Measurements from ENCODE around the gene GPSM3. TPM values are rescaled to one million over a fixed set of nuclear protein-coding genes. Genes with fewer than 3 reads are reported as not detected.

Gene GPSM3
- total and polyA plus RNA-seq, 5 donors from 2014 or later: 82.4 to 202 (median 103) TPM

DNA sequence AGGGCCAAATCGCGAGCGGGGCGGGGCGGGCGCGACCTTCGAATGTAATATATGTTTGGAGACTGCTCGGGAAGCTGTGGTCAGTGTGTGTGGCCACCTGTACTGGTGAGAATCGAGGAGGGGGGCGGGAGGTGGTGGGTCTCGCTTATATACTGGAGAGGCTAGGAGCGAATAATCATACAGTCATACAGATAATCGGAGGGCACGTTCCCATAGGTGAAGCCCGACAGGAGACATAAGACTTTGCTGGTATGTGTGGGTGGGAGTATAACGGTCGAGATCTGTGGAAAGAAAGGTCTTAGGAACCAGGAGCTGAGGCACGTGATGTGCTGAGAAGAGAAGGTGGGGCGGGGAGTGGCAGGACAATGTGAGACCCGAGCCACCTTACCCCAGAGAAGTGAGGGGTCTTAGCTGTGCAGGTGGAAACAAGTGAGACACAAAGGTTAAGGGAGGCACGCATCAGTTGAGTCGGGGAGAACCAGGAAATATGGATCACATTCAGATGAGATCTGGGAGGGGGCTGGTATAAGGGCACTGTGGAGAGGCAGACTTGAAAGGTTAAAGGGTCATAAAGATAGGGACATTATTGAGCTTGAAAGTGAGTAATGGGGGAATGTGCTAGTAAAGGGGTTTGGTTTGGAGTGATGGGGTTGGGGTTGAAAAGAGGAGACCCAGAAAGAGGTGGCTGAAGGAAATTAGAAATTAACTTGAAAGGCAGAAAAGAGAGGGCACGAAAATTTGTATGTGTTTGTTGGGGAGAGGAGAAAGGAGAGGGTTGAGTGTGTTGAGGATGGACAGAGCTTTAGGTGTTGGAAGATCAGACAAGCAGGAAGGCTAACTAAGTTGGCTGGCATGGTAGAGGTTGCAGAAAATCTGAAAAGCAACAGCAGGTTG is 13.6 kb downstream of the GPSM3 start:
- Histone ChIP-seq H3K27ac (ENCODE audit: insufficient read depth, low read length, poor library complexity, severe bottlenecking) (peak overlapping the region; percentile 97), H3K4me1 (ENCODE audit: control insufficient read depth, insufficient read depth, low read length, poor library complexity, severe bottlenecking) (peaks cover 52% of the 10 kb centered on the region), H3K9me3 (ENCODE audit: control insufficient read depth in 2 of 2, low read length in 2 of 2) (no peaks in the 10 kb centered on the region), H3K36me3 (ENCODE audit: control insufficient read depth, insufficient read depth, low read length) (peaks cover 25% of the 10 kb centered on the region), H3K27me3 (ENCODE audit: control insufficient read depth, insufficient read depth, low read length) (no peaks in the 10 kb centered on the region), H3K4me3 (ENCODE audit: low read depth, low read length) (peak overlapping the region; percentile 94)
- Mint-ChIP-seq H3K36me3 (peaks cover 19% of the 10 kb centered on the region), H3K4me1 (peaks cover 6 to 76% (median 36%) of the 10 kb centered on the region in 4 donors), H3K27ac (peak overlapping the region; percentile 95 to 98 (median 97)), H3K4me3 (peak overlapping the region; percentile 86 to 98 (median 98)), H3K27me3 (no peaks in the 10 kb centered on the region), H3K9me3 (no peaks in the 10 kb centered on the region)
- no peak for DNase-seq
- ATAC-seq (ENCODE audit: low read depth in 2 of 2): no peak

DNA sequence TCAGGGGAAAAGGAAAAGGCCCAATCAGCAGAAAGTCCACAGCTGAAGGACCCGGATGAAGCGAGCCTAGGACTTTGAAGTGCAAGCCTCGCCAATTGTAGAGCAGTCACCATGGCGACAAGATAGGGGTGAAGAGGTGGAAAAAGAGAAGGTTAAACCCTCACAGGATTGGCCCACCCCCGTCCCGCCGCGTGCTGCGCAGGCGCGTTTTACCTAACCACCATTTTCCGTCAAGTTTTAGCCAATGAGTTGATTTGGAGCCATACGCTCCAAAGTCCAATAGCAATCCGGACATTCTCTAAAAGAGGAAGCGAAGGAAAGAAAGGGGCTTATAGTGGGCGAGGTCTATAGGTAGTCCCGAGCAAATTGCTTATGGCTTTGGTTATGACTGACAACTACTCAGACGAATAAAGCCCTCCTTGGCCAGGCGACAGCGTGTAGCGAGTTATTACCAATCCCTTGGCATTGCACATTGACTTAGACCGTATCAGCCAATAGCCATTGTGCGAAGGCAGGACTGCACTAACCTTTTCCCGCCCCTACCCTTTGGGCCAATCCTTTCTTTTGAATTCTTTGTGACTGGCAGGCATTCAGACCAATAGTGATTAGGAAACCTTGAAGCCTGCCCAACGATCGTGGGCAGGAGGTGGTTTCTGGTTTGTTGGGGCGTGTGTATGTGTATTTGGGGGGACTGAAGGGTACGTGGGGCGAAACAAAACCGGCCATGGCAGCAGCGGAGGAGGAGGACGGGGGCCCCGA is 14.5 kb downstream of the GPSM3 start, which contains the start of gene RNF5:
Gene RNF5, plus strand, starts transcription at position 618 of the 759 bp plus-strand sequence. Its CDS starts 107 bp downstream, at position 725.
- Mint-ChIP-seq H3K9me3 (no peaks in the 10 kb centered on the region), H3K4me1 (peaks cover 6 to 84% (median 42%) of the 10 kb centered on the region in 4 donors), H3K27ac (peak within 1 kb of the TSS; percentile 95 to 98 (median 97)), H3K4me3 (peak within 1 kb of the TSS; percentile 86 to 98 (median 98)), H3K36me3 (peaks cover 19% of the 10 kb centered on the region), H3K27me3 (no peaks in the 10 kb centered on the region)
- Histone ChIP-seq H3K9me3 (ENCODE audit: control insufficient read depth in 2 of 2, low read length in 2 of 2) (no peaks in the 10 kb centered on the region), H3K4me1 (ENCODE audit: control insufficient read depth, insufficient read depth, low read length, poor library complexity, severe bottlenecking) (peaks cover 48% of the 10 kb centered on the region), H3K36me3 (ENCODE audit: control insufficient read depth, insufficient read depth, low read length) (peaks cover 17% of the 10 kb centered on the region), H3K27me3 (ENCODE audit: control insufficient read depth, insufficient read depth, low read length) (no peaks in the 10 kb centered on the region), H3K27ac (ENCODE audit: insufficient read depth, low read length, poor library complexity, severe bottlenecking) (peak within 1 kb of the TSS; percentile 97), H3K4me3 (ENCODE audit: low read depth, low read length) (peak within 1 kb of the TSS; percentile 94)
- ATAC-seq (ENCODE audit: low read depth in 2 of 2): peak; percentile 84 to 87
- peak; percentile 96 to 100 (median 98) for DNase-seq

DNA sequence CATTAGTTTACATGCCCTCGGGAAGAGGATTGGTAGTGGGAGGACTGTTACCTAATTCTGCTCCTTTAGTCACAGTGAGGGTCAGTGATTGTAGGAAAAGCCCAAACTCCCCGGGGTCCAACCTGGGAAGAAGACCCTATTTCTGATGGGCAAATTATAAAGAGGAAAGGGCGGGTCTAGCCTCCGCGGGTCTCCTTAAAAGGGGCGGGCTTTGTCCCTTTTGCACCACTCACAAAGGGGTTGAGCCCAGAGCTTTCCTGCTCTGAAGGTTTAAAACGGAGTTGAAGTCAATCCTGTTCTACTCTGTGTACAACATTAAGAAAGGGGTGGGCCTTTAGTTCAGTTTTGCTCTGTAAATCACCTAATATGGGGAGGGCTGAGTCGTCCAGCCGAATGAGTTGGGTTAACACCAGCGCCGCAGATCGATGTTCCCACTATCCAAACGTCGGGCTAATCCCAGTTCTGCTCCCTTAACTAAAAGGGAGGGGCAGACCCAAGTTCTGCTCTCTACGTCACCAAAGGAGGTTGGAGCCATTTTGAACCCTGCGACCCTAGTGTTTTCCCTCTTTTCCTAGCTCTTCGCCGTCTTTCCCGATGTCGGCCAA is 15.2 kb downstream of the GPSM3 start:
- peaks cover 19% of the 10 kb centered on the region for H3K36me3 Mint-ChIP-seq
- H3K4me1 Mint-ChIP-seq: peaks cover 6 to 86% (median 46%) of the 10 kb centered on the region in 4 donors
- H3K27me3 Mint-ChIP-seq: no peaks in the 10 kb centered on the region
- Histone ChIP-seq H3K4me1 (ENCODE audit: control insufficient read depth, insufficient read depth, low read length, poor library complexity, severe bottlenecking) (peaks cover 47% of the 10 kb centered on the region), H3K27me3 (ENCODE audit: control insufficient read depth, insufficient read depth, low read length) (no peaks in the 10 kb centered on the region), H3K27ac (ENCODE audit: insufficient read depth, low read length, poor library complexity, severe bottlenecking) (peak overlapping the region; percentile 97), H3K36me3 (ENCODE audit: control insufficient read depth, insufficient read depth, low read length) (peaks cover 14% of the 10 kb centered on the region), H3K4me3 (ENCODE audit: low read depth, low read length) (peak overlapping the region; percentile 90), H3K9me3 (ENCODE audit: control insufficient read depth in 2 of 2, low read length in 2 of 2) (no peaks in the 10 kb centered on the region)
- DNase-seq (peak in 1 of 3 donors; percentile 75), ATAC-seq (ENCODE audit: low read depth in 2 of 2) (no peak)
- H3K4me3 Mint-ChIP-seq: peak overlapping the region; percentile 86 to 98 (median 98)
- peak overlapping the region; percentile 95 to 98 (median 97) for H3K27ac Mint-ChIP-seq
- H3K9me3 Mint-ChIP-seq: no peaks in the 10 kb centered on the region

DNA sequence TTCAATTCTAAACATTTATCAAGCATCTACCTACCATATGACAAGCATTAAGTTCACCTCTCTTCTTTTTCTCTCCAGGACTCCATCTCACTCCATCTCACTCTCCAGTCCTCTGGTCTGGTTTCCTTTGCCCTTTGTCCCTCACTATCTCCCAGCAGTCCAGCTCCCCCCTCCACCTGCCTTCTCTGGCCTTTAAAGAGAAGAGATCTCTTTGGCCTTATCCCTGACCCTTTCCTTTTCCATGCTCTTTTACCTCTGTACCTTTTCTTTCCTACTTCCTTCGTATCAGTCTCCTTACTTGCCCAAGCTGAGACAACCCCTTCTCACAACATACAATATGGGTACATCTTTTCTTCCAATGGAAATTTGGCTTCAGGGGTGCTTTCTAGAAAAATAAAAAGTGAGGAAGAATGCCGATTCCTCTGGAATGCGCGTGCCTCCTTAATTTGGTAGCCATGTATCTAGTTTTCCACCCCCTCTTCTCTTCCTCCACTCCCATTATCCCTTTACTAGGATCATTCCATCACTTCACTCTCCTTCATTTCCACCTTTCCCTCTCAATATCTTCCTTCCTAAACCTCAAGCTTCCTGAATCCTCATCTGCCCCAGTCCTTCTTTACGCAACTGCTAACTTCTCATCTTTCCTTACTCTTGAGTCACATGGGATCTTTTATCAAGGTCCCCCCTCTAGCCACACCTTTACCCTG is 15.8 kb downstream of the GPSM3 start:
- Mint-ChIP-seq H3K4me1 (peaks cover 6 to 89% (median 46%) of the 10 kb centered on the region in 4 donors), H3K27me3 (no peaks in the 10 kb centered on the region), H3K4me3 (peak overlapping the region; percentile 86 to 98 (median 98)), H3K36me3 (peaks cover 19% of the 10 kb centered on the region), H3K9me3 (no peaks in the 10 kb centered on the region), H3K27ac (peak overlapping the region; percentile 95 to 98 (median 97))
- DNase-seq: no peak
- Histone ChIP-seq H3K4me1 (ENCODE audit: control insufficient read depth, insufficient read depth, low read length, poor library complexity, severe bottlenecking) (peaks cover 47% of the 10 kb centered on the region), H3K36me3 (ENCODE audit: control insufficient read depth, insufficient read depth, low read length) (peaks cover 14% of the 10 kb centered on the region), H3K27ac (ENCODE audit: insufficient read depth, low read length, poor library complexity, severe bottlenecking) (peak overlapping the region; percentile 97), H3K4me3 (ENCODE audit: low read depth, low read length) (peak overlapping the region; percentile 90), H3K27me3 (ENCODE audit: control insufficient read depth, insufficient read depth, low read length) (no peaks in the 10 kb centered on the region), H3K9me3 (ENCODE audit: control insufficient read depth in 2 of 2, low read length in 2 of 2) (no peaks in the 10 kb centered on the region)
- no peak for ATAC-seq (ENCODE audit: low read depth in 2 of 2)

DNA sequence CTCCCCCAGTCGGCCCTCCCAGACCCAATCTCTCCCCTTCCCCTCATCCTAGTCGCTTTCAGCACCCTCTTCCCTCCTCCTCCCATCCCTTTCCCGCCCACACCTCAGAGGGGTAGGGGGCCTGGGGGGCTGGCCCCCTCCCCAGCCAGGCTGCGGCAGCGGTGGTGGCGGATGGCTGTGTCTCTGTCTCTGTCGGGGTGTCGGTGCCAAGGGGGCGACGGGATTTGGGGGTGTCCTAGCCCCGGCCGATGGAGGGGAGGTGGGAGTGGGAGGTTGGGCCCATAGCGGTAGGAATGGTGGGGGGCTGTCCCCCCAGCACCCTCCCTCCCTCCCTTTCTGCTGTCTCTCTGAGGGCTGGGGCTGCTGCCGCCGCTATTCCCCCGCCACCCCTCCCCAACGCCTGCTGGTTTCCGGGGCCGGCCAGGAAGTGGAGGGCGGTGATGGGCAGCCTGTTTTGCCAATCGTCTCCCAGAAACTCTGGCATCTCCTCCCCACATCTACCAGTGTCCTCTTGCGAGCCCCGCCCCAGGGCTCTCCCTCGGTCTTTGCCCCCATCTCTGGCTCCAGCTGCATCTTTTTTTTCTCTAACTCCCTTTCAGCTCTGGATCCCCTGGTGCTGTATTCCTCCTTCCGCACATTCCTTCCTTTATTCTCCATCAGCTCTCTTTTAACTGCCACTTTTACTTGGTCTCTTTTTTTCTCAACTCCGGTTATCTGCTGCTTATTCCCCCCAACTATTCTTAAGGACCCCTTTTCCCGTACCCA is 16.6 kb downstream of the GPSM3 start, which contains the start of gene AGPAT1:
Gene AGPAT1, minus strand, starts transcription at position 374 of the 765 bp plus-strand sequence. CDS start 4,588 bp downstream, outside the sequence.
- Mint-ChIP-seq H3K4me3 (peak within 1 kb of the TSS; percentile 86 to 98 (median 98)), H3K27me3 (no peaks in the 10 kb centered on the region), H3K36me3 (peaks cover 18% of the 10 kb centered on the region), H3K27ac (peak within 1 kb of the TSS; percentile 95 to 98 (median 97)), H3K4me1 (peaks cover 6 to 90% (median 45%) of the 10 kb centered on the region in 4 donors), H3K9me3 (no peaks in the 10 kb centered on the region)
- peak; percentile 45 to 49 for ATAC-seq (ENCODE audit: low read depth in 2 of 2)
- H3K27ac ChIP-seq (ENCODE audit: insufficient read depth, low read length, poor library complexity, severe bottlenecking): peak within 1 kb of the TSS; percentile 97
- peaks cover 6% of the 10 kb centered on the region for H3K36me3 ChIP-seq (ENCODE audit: control insufficient read depth, insufficient read depth, low read length)
- H3K9me3 ChIP-seq (ENCODE audit: control insufficient read depth in 2 of 2, low read length in 2 of 2): no peaks in the 10 kb centered on the region
- peak within 1 kb of the TSS; percentile 90 for H3K4me3 ChIP-seq (ENCODE audit: low read depth, low read length)
- peak; percentile 92 to 98 (median 95) for DNase-seq
- H3K4me1 ChIP-seq (ENCODE audit: control insufficient read depth, insufficient read depth, low read length, poor library complexity, severe bottlenecking): peaks cover 47% of the 10 kb centered on the region
- H3K27me3 ChIP-seq (ENCODE audit: control insufficient read depth, insufficient read depth, low read length): no peaks in the 10 kb centered on the region

DNA sequence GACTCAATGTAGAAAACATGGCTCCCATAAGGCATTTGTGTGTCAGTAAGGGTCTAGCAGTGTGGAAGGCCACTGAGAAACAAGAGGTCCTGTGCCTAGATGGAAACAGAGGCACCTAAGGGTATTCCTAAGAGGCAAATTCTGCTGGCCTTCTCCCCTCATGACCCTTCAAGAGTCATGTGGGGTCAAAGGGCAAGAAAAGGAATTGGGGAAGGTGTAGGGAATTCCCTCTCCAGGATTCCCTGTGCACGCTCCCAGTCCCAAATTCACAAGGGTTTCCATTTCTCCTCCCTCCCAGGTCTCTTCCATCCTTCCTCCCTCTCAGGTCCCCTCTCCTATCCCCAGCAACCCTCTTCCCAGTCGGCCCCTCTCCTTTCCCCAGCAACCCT is 17.1 kb downstream of the GPSM3 start:
- peaks cover 17% of the 10 kb centered on the region for H3K36me3 Mint-ChIP-seq
- no peaks in the 10 kb centered on the region for H3K9me3 Mint-ChIP-seq
- peaks cover 6 to 84% (median 41%) of the 10 kb centered on the region in 4 donors for H3K4me1 Mint-ChIP-seq
- H3K4me3 Mint-ChIP-seq: peak overlapping the region; percentile 57 to 98 (median 94)
- Histone ChIP-seq H3K4me1 (ENCODE audit: control insufficient read depth, insufficient read depth, low read length, poor library complexity, severe bottlenecking) (peaks cover 47% of the 10 kb centered on the region), H3K4me3 (ENCODE audit: low read depth, low read length) (peak overlapping the region; percentile 86), H3K36me3 (ENCODE audit: control insufficient read depth, insufficient read depth, low read length) (peaks cover 5% of the 10 kb centered on the region), H3K27me3 (ENCODE audit: control insufficient read depth, insufficient read depth, low read length) (no peaks in the 10 kb centered on the region), H3K27ac (ENCODE audit: insufficient read depth, low read length, poor library complexity, severe bottlenecking) (peak overlapping the region; percentile 97), H3K9me3 (ENCODE audit: control insufficient read depth in 2 of 2, low read length in 2 of 2) (no peaks in the 10 kb centered on the region)
- H3K27me3 Mint-ChIP-seq: no peaks in the 10 kb centered on the region
- DNase-seq: no peak
- H3K27ac Mint-ChIP-seq: peak overlapping the region; percentile 78 to 95 (median 94)
- no peak for ATAC-seq (ENCODE audit: low read depth in 2 of 2)
